GM19238 (cell line): Measurements from ENCODE around the gene CHST15.
"Not testable (repeated sequence)": the region's sequence is repeated elsewhere in the genome, so short reads cannot be mapped to it uniquely, and the experiment has no call there.

Experiments
- DNase-seq: peaks from one replicate; pipeline ENCODE4 v3.0.0; 2011; ENCODE audit warnings: low spot score; ENCODE audit not compliant: insufficient read length

Gene CHST15

DNA sequence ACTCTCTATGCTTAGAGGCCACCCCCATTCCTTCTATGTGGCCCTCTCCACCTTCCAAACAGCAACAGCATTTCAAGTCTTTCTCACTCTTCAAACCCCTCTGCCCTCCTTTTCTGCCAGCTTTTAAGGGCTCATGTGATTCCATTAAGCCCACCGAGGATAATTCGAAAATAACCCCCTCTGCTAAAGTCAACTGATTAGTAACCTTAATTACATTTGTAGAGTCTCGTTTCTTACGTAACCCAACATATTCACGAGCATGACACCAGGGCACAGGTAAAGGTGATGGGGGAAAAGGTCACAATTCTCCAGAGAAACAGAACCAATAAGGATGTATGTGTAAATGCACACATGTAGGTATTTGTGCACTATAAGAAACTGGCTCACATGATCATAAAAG lies 6.7 kb upstream of the CHST15 start:
- DNase-seq = no peak

DNA sequence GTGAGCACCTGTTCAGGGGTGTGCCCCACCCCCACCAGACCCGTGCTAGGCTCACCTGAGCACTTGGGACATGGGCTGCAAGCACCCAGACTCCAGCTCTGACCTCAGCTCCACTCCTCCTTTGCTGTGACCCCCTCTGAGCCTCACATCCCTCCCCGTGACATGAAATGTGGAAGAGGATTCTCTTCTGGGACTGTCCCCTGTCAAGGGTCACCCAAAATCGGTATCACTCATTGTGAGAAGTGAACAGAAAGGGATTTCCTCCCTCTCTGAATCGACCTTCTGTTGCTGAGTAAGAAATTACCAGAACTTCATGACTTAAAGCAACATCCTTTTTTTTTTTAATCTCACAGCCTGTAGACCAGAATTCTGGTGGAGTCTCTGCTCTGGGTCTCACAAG lies 6.2 kb upstream of the CHST15 start:
- no peak for DNase-seq

DNA sequence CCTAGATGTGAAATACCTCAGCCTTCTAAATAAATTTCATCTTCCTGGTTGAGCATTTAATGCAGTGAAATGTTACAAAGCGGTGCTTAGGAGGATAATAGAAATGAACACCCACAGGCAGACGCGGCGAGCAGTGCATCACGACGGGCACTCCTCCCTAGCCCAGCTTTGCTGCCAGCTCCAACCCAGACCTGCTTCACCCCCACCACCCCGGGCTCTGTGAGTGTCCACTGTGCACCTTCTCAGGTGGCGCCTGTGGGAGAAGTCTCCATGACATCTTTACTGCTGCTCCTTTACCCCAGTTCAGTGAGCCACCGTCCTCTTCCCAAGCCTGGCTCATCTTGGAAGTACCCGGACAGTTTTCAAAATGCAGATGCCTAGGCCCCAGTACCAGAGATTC lies 5.2 kb upstream of the CHST15 start:
- DNase-seq = no peak

DNA sequence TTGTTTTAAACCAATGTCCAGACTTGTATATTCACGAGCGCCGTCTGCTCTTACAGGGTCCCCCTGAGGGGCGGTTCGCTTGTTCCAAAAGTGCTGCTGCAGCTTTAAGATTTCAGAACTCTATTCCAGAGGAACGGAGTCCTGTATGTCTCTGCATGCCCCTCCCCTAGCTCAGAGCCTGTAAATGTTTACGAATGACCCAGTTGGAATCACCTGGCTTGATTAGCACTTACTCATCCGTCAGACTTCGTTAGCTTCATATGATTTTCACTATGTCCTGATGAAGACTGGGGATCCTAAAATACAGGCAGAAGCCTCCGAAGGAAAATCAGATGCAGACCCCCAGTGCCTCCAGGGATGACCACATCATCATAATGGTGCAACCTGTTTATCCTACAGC lies 4.5 kb upstream of the CHST15 start:
- DNase-seq = no peak

DNA sequence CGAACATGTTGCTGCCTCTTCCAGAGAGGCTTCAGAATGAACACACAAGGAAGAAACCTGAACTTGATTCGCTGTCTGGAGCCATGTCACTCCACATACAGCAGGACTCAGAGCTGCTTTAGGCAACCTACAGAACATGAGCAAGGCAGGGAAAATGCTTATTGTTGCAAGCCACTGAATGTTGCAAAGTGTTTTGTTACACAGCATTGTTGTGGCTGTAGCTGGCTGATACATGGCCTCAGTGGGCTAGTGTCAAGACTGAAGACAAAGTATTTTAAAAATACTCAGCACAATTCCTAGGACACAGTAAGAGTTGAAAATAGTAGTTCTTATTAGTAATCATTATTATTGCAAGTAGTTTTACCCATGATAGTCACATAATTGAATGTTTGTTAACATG lies 3.1 kb upstream of the CHST15 start:
- no peak for DNase-seq

DNA sequence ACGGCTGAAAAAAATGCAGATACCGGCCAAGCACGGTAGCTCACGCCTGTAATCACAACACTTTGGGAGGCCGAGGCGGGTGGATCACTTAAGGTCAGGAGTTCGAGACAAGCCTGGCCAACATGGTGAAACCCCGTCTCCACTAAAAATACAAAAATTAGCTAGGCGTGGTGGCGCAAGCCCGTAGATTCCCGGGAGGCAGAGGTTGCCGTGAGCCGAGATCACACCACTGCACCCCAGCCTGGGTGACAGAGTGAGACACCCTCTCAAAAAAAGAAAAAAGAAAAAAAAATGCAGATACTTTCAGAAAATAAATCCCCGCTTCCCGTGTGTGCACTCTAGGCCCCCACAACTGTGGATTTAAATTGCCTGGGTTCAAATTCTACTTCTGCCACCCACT lies 2.4 kb upstream of the CHST15 start:
- not testable (repeated sequence) for DNase-seq

DNA sequence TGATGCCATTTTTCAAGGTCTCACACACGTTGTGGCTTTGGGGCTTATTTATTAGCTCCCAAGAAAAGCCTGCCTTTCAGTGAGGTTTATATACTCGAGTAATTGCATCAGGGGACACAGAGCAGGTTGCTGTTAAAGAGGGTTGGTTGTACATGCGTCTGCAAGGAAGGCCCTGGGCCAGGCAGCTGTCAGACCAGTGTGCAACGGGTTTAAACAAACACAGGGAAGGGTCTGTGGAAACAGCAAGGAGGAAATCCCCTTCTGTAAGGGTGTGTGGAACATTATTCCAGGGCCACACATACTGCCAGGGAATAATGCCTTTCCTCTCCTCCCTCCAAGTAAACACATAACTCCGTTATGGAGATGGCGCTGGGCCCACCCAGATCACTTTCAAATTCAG lies 1.7 kb upstream of the CHST15 start:
- DNase-seq = no peak

DNA sequence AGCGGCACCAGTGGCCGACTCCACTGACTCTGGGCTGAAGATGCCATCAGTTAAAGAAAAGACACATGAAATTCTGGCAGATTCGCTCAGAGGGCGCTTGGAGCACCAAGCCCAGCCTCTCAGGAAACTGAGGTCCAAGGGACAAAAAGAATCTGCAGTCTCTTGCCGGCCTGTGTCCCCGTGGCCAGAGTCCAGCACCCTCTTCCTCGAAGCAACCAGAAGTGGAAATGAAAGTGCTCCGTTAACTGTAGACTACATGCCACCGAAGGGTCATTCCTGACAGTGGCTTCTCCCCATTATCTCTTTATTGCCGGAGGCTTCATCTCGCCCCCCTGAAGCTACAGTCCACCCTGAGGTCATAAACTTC lies 1.0 kb upstream of the CHST15 start:
- no peak for DNase-seq

DNA sequence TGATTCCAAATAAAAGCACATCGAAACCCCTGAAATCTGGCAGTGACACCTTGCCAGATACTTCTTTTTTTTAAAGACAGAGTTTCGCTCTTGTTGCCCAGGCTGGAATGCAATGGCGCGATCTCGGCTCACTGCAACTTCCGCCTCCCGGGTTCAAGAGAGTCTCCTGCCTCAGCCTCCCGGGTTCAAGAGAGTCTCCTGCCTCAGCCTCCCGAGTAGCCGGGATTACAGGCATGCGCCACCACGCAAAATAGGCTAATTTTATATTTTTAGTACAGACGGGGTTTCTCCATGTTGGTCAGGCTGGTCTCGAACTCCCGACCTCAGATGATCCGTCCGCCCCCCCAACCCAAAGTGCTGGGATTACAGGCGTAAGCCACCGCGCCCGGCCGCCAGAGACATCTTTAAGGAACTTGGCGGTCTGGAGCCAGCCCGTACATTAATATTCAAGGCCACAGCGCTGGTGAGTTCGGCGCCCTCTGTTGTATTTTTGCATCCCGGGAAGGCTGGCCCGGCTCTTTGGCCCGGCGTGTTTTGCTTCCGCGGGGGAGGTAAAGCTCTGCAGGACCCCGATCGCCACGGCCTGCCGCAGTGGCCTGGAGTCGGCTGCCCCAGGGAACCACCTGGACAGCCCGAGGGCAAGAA lies 498 bp upstream of the CHST15 start:
- DNase-seq = not testable (repeated sequence)

DNA sequence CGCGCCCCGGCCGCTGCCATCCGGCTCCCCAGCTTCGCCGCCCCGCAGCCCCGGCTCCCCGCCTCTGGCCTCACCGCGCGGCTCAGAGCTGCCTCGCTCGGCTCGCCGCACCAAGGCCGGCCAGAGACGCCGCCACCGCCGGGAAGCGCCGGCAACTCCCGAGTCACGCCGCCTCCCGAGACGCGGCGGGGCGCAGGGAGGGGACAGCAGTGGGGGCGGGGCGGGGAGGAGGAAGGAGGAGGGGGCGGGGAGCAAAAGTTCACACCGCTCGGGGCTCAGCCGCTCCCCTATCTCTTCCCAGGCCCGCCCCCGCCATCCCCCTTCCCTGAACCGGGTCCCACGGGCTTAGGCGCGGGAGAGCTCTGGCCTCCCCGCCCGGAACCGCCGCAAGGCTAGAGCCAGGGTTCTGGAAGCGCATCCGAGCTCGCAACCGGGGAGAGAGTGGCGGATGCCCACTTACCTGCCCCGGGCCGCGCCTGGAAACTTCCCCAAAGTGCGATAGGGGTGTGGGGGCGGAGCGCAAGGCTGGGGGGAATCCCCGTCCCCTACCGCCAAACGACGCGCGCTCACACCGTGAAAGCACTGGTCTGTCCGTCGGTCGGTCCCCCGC lies 1.0 kb downstream of the CHST15 start:
- DNase-seq = peak; percentile 49

DNA sequence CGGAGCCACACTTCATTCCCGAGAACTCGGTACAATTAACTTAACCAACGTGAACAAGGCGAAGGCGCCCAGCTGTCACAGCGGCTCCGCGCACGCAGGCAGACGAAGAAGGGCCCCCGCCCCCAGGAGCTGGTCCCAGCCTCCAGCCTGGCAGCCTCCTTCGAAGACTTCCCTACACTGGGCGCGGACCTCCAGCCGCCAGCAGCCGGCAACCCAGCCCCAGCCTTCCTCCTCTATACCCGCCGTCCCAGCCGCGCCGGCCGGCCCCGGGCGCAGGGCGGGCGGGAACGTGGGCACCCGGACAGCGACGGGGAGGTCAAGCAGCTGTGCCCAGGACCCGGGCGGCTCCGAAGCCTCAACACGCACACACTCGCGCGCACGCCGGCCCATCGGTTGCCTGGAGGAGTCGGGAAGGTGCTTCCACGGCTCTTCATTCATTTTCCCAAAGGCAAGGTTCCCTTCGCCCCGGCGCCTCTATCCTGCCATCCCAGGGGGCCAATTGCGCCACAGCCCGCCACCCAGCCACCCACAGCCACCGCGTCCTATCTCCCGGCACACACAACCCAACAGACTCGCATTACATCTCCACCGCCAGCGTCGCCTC lies 1.6 kb downstream of the CHST15 start:
- DNase-seq = no peak

DNA sequence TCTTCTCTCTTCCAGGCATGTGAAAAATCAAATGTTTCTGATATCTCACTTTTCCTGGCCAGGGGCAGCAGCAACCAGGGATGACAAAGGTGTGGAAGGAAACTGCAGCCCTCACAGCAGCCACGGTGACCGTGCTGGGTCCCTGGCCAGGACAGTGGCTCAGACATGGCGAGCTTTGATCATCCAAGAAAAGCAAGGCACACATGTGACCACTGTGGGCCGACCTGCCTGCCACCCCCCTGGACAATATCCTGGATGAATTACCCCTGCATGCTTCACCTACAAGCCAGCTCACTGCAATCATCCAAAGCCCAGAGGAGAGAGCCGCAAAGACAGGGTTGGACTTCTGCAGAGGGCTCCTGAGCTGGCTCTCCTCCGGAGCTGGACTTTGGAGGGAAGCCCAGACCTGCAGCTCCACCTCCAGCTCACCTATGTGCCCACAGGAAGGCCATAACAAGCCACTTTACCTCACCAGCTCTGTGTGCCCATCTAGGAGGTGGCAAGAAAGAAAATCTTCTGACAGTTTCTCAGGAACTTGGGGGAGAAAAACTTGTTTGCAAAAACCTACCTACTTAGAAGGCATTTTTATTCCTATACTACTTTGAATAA lies 2.7 kb downstream of the CHST15 start:
- DNase-seq = no peak

DNA sequence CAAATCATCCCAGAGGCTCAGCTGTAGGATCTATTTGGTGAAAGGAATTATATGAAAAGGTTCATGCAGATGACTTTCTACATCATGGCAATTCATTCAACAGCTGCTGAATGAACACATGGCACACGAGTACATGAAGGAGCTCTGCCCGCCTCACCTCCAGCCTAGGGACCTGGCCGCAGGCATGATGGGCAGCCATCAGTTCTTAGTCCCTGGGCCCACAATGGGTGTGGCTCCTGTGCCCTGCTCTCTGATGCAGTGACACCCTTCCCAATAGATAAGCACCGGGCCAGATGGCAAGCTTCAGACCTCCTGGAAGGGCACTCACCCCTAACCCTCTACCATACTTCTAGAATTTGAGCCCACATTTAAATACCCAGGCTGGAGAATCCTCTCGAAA lies 3.5 kb downstream of the CHST15 start:
- no peak for DNase-seq

DNA sequence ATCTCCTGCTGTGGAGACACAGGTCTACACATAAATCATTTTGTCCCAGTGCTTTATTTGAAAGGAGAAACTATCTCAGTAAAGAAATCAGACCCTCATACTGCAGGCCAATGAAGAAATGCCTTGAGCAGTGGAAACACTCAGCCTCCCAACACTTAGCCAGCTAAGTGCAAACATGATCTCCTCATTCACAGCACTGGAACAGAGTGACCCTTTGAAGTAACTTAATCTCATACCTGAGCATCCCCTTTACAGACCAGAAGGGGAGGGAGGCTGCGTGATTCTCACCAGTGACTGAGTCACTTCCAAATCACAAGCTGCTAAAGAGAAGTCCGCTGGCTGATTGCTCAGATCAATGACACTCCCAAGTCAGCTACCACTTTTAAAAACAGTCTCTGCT lies 4.5 kb downstream of the CHST15 start:
- no peak for DNase-seq

DNA sequence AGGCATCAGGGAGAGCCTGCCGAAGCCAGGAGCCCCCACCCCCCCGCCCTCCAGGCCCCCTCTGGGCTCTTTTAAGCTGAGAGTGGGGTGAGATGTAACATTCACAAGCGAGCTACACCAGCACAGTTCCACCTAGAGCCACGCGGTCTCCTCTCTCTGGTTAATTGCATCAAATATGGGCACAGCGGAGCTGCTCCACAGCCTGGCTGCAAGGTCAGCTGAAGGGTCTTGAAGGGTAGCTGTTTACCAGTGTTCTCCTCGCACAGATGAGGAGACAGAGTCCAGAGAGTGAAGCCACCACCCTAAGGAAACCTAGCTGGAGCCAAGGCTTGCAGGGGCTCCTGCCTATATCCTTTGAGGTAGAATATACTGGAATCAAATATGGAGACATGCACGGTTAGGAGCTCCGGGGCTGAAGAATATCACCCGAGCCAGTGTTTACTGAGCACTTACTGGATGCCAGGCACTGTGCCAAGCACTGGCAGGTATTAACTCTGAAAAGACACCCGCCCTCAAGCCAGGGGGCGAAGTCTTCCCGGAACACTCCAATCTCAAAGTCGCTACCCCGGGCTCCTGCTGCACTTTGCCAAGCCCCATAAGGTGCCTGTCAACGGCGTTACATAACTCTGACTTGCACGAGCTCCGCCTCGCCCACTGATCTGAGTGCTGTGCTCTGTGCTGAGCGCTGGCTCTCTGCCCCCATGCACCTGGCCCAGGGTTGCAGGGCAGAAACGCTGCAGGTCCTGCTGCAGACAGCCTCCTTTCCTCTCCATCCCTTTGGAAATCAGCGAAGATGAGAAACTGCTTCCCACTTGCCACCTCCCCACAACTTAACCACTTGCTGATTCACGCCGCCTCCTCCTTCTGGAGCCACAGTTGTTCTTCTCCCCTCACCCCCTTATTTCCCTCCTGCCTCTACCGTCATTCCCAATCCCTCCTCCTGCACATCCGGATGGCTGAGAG lies 5.4 kb downstream of the CHST15 start:
- no peak for DNase-seq

DNA sequence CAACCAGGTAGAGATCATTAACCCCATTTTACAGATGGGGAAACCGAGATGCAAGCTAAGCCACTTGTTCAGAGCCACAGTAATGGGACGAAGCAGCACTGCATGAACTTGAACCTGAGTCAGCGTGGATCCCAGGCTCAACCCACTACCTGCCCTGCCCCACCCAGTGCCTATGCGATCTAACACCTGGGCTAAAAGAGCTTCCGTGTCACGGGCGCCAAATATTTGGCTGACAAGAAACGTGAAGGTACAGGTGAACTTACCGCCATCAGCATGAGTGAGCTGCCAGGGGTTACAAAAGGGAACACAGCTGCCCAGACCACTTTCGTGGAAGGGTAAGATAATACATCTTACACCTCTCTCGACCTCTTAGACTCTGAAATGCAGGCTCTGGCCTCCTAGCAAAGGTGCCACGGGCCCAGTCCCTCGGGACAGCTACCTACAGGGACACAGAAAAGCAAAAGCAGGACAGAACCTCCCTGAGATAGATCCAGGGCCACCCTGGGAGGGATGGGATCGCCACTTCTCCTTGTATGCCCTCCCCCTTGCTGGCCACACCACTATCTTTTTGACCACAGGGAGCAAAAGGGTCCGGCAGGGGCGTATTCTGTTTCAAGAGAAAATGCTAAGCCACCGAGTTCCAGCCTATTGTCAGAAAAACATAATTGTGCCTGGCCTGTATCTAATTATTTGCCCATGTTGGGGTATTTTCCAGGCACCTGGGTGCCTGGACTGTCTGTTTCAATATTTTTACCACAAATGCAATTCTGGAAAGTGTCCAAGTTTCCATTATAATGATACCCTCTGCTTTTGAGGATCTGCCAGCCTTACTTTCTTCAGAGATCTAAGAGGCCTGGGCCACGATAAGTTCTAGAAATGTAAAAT lies 6.4 kb downstream of the CHST15 start:
- DNase-seq = no peak

DNA sequence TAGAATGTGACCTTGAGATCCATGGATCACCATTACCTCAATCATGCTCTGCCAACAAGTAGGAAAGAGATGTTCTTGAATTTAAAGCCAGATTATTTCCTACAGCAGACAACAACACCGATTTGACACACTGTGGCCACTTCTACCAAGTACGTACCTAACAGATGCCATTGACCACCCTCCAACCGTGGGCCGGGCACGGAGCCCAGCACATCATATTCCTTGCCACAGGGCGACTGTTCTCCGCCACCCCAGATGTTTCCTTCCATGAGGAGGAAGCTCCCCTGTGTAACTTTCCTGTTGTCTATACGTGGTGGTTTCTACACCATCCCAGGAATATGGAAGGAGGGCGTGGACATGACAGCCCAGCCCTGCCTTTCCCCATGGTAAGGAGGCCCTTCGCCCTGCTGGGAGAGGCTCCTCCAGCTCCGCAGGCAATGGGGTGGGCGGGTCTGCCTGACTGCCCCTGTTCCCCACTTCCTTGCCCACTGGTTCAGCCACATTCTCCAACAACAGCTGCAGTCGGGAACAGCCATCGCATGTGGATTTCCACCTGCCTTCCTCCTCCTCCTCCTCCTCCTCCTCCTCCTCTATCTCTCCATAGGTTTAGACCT lies 7.2 kb downstream of the CHST15 start:
- DNase-seq = no peak

DNA sequence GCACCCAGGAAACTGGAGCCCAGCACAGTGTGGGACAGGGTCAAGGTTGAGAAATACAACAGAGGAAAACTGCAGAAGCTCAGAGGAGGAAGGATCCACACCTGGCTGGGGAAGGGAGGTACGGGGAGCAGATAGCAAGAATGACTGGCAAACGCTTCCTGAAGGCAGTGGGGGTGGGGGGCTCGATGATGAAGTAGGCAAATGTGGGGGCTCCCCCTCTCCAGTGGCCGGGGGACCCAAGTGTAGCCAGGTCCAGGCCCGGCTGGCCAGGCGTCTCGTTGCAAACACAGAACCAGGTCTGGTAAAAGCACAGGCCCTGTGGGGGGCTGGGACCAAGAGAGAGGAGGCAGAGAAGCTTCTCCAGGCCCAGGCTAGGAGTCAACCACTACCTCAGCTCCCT lies 7.7 kb downstream of the CHST15 start:
- no peak for DNase-seq

DNA sequence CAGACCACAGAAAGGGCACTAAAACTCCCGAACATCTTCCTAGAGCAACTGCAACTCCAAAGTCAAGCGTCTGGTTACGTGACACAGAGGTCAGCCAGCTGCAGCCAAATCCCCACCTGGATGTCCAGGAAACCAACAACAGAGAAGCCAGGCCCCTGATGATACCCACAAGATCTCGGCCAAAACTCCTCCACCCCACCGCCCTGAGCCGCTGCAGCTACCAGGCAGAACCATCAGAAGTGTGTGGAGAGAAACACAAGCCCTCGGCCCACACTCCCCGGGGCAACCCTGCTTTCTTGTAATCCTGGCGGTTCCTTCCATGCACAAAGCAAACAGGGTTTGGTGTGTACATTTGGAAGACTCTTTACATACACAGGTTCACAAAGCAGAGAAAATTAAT lies 8.7 kb downstream of the CHST15 start:
- DNase-seq = no peak

DNA sequence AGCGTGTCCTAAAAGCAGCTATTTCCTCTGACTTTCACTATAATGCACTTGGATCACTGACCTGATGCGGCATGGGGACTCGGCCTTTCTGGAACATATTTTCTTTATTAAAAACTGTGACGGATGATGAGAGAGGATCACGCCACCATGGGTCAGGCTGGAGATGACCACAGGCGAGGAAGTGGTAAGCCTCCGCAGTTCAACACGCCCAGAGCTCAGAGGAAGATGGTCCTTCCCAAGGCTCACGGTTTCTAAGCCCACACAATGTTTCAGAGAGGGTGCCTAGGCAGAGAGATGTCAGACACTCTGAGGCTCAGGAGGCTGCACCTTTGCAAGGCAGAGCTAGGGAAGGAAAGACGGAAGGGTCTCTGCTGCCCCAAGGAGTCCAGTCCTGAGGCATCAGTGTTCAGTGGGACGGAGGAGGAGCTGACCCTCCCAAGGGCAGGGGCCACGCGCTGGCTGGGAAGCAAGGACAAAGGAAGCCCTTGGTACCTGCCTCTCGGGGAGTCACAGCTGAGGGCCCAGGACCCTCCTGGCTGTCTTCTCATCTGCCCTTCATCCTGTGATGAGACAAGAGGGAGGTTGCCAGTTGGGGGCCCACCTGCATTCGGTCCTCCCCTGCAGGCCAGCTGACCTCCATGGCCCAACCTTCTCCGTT lies 9.5 kb downstream of the CHST15 start:
- no peak for DNase-seq
